Endodermal cell (in vitro differentiated cells): ENCODE measurements around the gene CHMP4B. TPM values are rescaled to one million over a fixed set of nuclear protein-coding genes. Genes with fewer than 3 reads are reported as not detected.

Source experiments
- DNase-seq: peaks from one replicate; pipeline ENCODE4 v3.0.0-alpha.2; 2017
- H3K27ac ChIP-seq: 2 replicates; pipeline ENCODE4 v1.5.1; 2013; ENCODE audit warnings: mild to moderate bottlenecking, low read depth, low read length, moderate library complexity
- H3K27me3 ChIP-seq: 2 replicates; pipeline ENCODE4 v1.6.1; 2013; ENCODE audit warnings: mild to moderate bottlenecking, low read length, moderate library complexity; ENCODE audit not compliant: insufficient read depth, control insufficient read depth, poor library complexity, severe bottlenecking
- H3K36me3 ChIP-seq: 2 replicates; pipeline ENCODE4 v1.7.0; 2013; ENCODE audit warnings: mild to moderate bottlenecking, low read length, moderate library complexity; ENCODE audit not compliant: control insufficient read depth, insufficient read depth
- H3K4me1 ChIP-seq: one replicate; pipeline ENCODE4 v1.7.0; 2013; ENCODE audit warnings: low read length; ENCODE audit not compliant: control insufficient read depth, insufficient read depth
- H3K4me3 ChIP-seq: 2 replicates; pipeline ENCODE4 v1.5.1; 2013; ENCODE audit warnings: mild to moderate bottlenecking, low read length, moderate library complexity
- H3K9ac ChIP-seq: 2 replicates; pipeline ENCODE4 v1.6.1; 2013; ENCODE audit warnings: mild to moderate bottlenecking, low read length, moderate library complexity; ENCODE audit not compliant: poor library complexity, severe bottlenecking; ENCODE audit errors: extremely low read depth
- H3K9me3 ChIP-seq: 2 replicates; pipeline ENCODE4 v1.6.1; 2013; ENCODE audit warnings: mild to moderate bottlenecking, low read length, moderate library complexity; ENCODE audit not compliant: control insufficient read depth
- H3K27ac Mint-ChIP-seq: 2 replicates; pipeline ENCODE4 v1.8.0; 2020; ENCODE audit warnings: mixed read lengths
- H3K27me3 Mint-ChIP-seq: 2 replicates; pipeline ENCODE4 v1.8.0; 2021; ENCODE audit warnings: mild to moderate bottlenecking, mixed read lengths; ENCODE audit not compliant: insufficient read depth
- H3K36me3 Mint-ChIP-seq: 2 replicates; pipeline ENCODE4 v1.8.0; 2020; ENCODE audit warnings: low read depth, mixed read lengths
- H3K4me1 Mint-ChIP-seq: 2 replicates; pipeline ENCODE4 v1.8.0; 2020; ENCODE audit warnings: mixed read lengths
- H3K4me3 Mint-ChIP-seq: 2 replicates; pipeline ENCODE4 v1.8.0; 2020; ENCODE audit warnings: mild to moderate bottlenecking, moderate library complexity, mixed read lengths
- H3K9me3 Mint-ChIP-seq: 2 replicates; pipeline ENCODE4 v1.8.0; 2020; ENCODE audit warnings: mild to moderate bottlenecking, mixed read lengths
- WGBS, 2 experiments: methylation state at CpG; one replicate each; pipeline versions ENCODE4 v1.1.5 to v1.1.7; 2013; ENCODE audit warnings: missing lambda C conversion rate in 2 of 2, mixed read lengths in 1 of 2; ENCODE audit not compliant: insufficient coverage in 1 of 2, insufficient read length in 1 of 2; 5-methylcytosine and 5-hydroxymethylcytosine counted together
- total RNA-seq, 2 donors: library from RNA; stranded (reverse); fragmentation: NEBNext Ultra II Directional in 1 of 2; extraction: Animal tissue kit (Norgen Biotek cat#: 25700) in 1 of 2; gene quantifications; 2 replicates in 1 of 2; 3 replicates in 1 of 2; pipeline ENCODE4 v1.2.1, GENCODE V29; 2021
- TF ChIP-seq, protein P1 (sequence below): fragments of 200-600 bp; sonication (generic); conservative IDR thresholded peaks from 2 replicates; pipeline ENCODE4 v1.5.0; 2021; ENCODE audit warnings: antibody characterized with exemption, mild to moderate bottlenecking

The CHMP4B gene
- total RNA-seq, 2 donors from 2014 or later = 81.5 to 116 TPM

DNA sequence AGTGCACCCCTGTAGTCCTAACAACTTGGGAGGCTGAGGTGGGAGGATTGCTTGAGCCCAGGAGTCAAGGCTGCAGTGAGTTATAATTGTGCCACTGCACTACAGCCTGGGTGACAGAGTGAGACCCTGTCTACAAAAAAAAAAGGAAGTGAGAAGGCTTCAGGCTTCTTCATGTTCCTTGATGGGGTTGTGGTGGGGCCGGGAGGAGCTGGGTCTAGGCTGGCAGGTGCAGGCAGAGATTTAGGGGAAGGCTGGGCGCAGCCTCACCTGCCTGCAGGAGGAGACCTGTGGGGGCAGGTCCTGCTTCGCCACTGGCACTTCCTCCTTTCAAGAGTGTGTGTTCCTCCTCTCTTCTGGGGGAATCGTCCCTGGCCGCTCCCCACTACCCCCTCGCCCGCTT, 63.9 kb downstream of the CHMP4B start:
- Histone ChIP-seq H3K9me3 (peaks cover 8% of the 10 kb centered on the region), H3K27me3 (no peaks in the 10 kb centered on the region), H3K9ac (no peak overlapping the region), H3K4me1 (no peaks in the 10 kb centered on the region), H3K36me3 (no peaks in the 10 kb centered on the region), H3K4me3 (no peak overlapping the region), H3K27ac (no peak overlapping the region)
- WGBS, 2 experiments = 97% methylated on average over 7 of the region's 7 CpGs; no CpG with 5 or more reads in 1 of the 2 experiments
- H3K36me3 Mint-ChIP-seq = no peaks in the 10 kb centered on the region
- no peak for DNase-seq
- H3K27me3 Mint-ChIP-seq = peaks cover 3% of the 10 kb centered on the region
- H3K9me3 Mint-ChIP-seq = peaks cover 19% of the 10 kb centered on the region
- H3K4me3 Mint-ChIP-seq = no peak overlapping the region
- peaks cover 15% of the 10 kb centered on the region for H3K4me1 Mint-ChIP-seq
- TF ChIP-seq, protein P1, sequence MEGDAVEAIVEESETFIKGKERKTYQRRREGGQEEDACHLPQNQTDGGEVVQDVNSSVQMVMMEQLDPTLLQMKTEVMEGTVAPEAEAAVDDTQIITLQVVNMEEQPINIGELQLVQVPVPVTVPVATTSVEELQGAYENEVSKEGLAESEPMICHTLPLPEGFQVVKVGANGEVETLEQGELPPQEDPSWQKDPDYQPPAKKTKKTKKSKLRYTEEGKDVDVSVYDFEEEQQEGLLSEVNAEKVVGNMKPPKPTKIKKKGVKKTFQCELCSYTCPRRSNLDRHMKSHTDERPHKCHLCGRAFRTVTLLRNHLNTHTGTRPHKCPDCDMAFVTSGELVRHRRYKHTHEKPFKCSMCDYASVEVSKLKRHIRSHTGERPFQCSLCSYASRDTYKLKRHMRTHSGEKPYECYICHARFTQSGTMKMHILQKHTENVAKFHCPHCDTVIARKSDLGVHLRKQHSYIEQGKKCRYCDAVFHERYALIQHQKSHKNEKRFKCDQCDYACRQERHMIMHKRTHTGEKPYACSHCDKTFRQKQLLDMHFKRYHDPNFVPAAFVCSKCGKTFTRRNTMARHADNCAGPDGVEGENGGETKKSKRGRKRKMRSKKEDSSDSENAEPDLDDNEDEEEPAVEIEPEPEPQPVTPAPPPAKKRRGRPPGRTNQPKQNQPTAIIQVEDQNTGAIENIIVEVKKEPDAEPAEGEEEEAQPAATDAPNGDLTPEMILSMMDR = no peak
- H3K27ac Mint-ChIP-seq = no peak overlapping the region

GRCh38 chr20:33875534-33876026, 64.4 kb downstream of the CHMP4B start:
- H3K36me3 Mint-ChIP-seq = no peaks in the 10 kb centered on the region
- Histone ChIP-seq H3K36me3 (no peaks in the 10 kb centered on the region), H3K4me1 (no peaks in the 10 kb centered on the region), H3K4me3 (no peak overlapping the region), H3K27me3 (no peaks in the 10 kb centered on the region), H3K27ac (no peak overlapping the region), H3K9ac (no peak overlapping the region), H3K9me3 (peaks cover 8% of the 10 kb centered on the region)
- H3K27me3 Mint-ChIP-seq = peaks cover 3% of the 10 kb centered on the region
- H3K27ac Mint-ChIP-seq = no peak overlapping the region
- WGBS, 2 experiments = 93 to 96% methylated on average over 3 to 6 of the region's 6 CpGs
- H3K4me3 Mint-ChIP-seq = no peak overlapping the region
- no peak for DNase-seq
- TF ChIP-seq, protein P1 = no peak
- peaks cover 15% of the 10 kb centered on the region for H3K4me1 Mint-ChIP-seq
- peaks cover 20% of the 10 kb centered on the region for H3K9me3 Mint-ChIP-seq

DNA sequence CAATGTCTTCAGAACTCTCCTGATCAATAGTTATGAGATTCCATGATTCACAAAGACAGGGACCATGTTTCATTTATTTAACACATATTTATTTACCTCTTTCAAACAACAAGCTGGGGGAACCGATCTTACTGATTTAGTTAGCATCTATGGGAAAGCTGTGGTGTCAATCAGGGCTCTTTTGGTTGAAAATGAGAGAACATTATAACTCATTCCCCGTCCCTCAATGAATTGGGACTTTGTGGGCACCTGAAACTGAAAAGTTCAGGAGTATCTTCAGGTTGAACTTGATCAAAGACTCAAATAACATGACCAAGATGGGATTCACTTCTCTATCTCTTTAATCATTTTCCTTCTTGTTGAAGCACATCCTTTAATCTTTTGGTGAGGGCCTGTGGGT, 67.4 kb downstream of the CHMP4B start:
- DNase-seq = no peak
- no peak overlapping the region for H3K27ac Mint-ChIP-seq
- peaks cover 20% of the 10 kb centered on the region for H3K9me3 Mint-ChIP-seq
- peaks cover 8% of the 10 kb centered on the region for H3K9me3 ChIP-seq
- no peaks in the 10 kb centered on the region for H3K27me3 ChIP-seq
- 86 to 88% methylated on average over 2 of the region's 2 CpGs for WGBS, 2 experiments
- no peaks in the 10 kb centered on the region for H3K36me3 ChIP-seq
- peaks cover 2% of the 10 kb centered on the region for H3K27me3 Mint-ChIP-seq
- no peak overlapping the region for H3K27ac ChIP-seq
- H3K36me3 Mint-ChIP-seq = no peaks in the 10 kb centered on the region
- H3K9ac ChIP-seq = no peak overlapping the region
- H3K4me1 ChIP-seq = no peaks in the 10 kb centered on the region
- TF ChIP-seq, protein P1 = no peak
- peaks cover 8% of the 10 kb centered on the region for H3K4me1 Mint-ChIP-seq
- H3K4me3 ChIP-seq = no peak overlapping the region
- no peak overlapping the region for H3K4me3 Mint-ChIP-seq
